PC-9 (cell line): ENCODE measurements around the gene CAPZB.

ENCODE experiments used
- CTCF ChIP-seq: fragments of 200-600 bp; sonication (generic); conservative IDR thresholded peaks from 2 replicates; pipeline ENCODE4 v1.6.1; 2017; ENCODE audit warnings: mixed run types, antibody characterized with exemption, mild to moderate bottlenecking, moderate library complexity
- EZH2 ChIP-seq: fragments of 200-600 bp; sonication (generic); IDR thresholded peaks from 2 replicates; pipeline ENCODE4 v1.8.0; 2017; ENCODE audit warnings: antibody characterized with exemption, low read depth

GRCh38 chr1:19393046-19393445, 92.3 kb downstream of the CAPZB start:
- no peak for TF ChIP-seq CTCF
- no peak for TF ChIP-seq EZH2
